HG03571 (cell line): ENCODE data around the gene DCDC2C.
"Not testable (repeated sequence)": the region's sequence is repeated elsewhere in the genome, so short reads cannot be mapped to it uniquely, and the experiment has no call there.

Experiments used
- ATAC-seq: cut with Tn5 transposase; IDR thresholded peaks from one replicate; pipeline ENCODE4 v1.9.1; 2021; ENCODE audit not compliant: unreplicated experiment

The DCDC2C gene, protein sequence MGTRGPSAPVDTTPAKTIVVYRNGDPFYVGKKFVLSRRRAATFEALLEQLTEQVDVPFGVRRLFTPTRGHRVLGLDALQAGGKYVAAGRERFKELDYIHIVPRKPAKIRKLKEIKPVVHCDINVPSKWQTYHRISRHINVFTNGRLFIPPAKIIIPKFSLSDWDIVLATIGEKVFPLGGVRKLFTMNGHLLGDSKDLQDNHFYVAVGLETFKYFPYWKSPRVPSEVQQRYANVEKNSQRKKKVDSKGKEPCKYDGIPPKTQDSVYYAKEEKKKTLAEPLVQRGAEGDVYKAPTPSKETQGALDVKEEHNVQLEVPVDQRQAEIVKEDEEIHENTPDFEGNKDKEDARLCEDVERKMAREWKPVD

DNA sequence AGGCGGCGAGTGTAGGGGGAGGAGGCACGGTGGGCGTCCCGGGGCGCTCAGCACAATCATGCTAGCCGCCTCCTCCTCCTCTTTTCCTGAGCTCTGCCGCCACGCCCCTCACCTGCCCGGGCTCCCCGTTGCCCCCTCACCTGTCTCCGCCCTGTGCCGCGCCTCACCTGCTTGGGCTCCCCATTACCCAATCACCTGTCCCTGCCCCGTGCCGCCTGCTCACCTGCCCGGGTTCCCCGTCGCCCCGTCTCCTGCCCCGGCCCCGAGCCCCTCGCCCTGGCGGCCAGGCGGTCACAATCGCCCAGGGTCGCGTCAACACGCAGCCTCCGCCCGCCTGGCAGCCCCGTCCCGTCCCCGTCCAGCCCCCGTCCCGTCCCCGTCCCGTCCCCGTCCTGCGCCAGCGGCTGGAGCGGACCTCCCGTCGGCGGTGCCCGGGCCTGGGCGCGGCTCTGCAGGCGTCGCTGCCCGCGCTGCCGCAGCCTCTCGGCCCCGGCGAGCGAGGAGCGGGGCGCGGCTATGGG is at the start of gene DCDC2C:
Gene DCDC2C, plus strand, starts transcription at position 340 of the 521 bp plus-strand sequence. Its CDS starts 177 bp downstream, at position 517.
- no peak for ATAC-seq

DNA sequence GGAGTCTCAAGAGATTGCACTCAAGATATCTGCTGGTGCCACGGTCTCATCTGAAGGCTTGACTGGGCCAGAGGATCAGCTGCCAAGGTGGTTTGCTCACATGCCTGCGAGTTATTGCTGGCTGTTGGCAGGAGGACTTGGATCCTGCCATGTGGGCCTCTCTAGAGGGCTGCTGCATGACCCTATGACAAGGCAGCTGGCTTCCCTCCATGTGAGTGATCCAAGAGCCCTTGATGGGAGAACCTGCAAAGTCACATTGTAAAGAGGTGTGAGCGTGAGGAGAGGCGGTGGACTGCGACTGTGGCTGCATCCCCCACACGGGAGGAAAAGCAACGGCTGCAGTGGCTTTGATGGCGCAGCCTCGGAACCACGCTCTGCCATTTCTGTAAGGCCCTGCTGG is 49.4 kb upstream of the DCDC2C start:
- ATAC-seq, result no peak

DNA sequence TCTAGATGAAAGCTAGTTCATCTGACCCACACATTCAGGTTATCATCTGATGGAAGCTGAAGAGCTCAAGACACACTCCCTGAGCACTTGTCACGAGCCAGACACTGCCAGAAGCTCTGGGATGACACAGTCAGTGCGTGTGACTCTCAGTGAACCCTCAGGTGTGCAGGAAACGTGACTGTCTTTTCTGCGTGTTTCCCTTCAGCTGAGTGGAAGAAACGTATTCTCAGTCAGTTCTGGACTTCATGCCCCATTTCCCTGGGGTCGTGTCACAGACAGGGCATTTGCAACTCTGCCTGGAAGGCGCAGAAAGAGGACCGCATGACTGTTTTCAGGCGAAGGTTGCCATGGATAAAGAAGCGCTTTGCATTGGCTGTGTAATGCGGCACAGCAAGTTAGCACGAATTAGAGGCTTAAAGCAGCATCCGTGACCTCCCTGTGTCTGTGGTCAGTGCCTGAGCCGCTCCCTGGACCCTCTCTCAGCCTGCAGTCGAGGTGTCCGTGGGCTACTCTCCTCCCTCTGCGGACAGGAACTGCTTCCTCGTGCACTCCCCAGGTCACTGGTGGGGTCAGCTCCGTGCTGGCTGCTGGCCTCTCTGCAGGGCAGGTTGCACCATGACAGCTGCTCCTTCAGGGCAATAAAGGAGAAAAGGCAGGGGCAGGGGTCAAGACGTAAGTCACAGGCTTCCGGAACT is 48.7 kb upstream of the DCDC2C start:
- ATAC-seq, result no peak

DNA sequence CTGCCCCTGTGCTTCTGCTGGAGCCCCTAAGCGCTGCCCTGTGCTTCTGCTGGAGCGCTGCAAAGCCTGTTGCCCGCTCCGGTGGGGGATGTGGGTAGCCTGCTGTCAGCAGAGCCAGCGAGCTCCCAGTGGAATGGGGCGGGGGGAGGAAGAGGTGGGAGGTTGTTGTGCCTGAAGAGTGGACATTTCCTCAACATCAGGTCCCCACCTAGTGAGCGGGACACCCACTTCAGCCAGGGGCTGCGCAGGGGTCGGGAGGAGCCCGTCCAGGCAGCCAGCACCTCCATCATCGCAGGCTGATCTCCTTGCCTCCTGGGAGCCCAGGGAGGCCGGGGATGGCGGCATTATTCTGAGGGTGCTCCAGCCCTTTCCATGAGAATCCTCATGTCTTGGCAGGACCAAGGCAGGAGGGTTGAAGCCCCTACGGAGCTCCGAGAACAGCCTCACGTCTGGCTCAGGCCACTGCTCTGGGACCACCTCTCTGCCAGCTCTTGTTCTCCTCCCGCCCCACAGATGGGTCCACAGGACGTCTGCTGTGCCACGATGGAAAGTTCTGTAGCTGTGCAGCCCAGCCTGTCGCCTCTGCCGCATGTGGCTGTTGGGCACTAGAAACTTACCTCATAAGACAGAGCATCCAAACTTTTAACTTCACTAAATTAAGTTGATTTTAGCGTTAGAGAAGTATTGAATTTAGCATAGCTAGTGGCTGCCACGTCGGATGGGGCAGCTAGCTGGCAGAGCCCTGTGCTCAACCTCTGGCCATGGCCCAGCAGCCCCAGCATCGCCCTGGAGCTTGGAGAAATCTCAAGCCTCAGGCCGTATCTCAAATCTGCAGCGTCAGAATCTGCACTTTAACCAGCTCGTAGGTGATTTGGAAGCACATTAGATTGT is 47.3 kb upstream of the DCDC2C start:
- no peak for ATAC-seq

DNA sequence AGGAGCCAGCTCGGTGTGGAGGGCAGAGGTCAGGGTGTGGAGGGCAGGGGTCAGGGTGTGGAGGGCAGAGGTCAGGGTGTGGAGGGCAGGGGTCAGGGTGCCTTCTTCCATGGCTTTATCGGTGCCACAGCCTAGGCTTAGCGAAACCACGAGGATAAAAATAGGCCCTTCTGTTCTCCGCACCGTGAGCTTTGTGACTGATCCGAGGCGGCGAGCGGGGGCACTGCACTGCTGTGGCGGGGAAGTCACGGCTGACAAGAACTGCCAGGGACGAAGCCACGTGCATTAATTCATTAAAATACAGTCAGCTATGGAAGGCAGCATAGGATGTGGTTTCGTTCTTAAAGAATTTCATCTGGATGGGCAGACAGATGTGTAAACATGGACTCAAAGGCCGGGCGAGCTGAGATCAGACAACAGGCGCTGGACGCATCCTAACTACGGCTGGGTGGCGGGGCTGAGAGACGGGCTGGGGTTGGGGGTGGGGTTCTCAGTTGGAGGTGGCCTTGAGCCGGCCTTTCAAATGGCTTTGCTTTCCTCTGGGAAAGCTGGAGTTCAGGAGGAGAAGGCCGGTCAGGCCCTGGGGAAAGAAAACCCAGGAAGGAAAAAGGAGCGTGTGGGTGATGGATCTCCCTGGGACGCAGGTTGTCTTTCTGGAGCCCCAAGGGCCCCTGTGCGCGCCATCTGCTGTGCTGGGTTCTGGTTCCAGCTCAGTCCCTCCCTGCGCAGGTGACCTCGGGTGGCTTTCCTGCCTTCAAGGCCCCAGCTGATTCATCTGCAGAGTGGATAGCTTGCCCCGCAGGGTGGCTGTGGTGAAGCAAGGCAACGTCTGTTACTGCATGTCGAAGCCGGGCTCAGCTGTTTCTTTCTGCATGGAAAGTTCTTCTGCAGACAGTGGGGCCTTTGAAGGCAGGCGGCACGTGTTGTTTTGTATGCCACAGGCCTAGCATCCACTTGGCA is 46.3 kb upstream of the DCDC2C start:
- no peak for ATAC-seq

DNA sequence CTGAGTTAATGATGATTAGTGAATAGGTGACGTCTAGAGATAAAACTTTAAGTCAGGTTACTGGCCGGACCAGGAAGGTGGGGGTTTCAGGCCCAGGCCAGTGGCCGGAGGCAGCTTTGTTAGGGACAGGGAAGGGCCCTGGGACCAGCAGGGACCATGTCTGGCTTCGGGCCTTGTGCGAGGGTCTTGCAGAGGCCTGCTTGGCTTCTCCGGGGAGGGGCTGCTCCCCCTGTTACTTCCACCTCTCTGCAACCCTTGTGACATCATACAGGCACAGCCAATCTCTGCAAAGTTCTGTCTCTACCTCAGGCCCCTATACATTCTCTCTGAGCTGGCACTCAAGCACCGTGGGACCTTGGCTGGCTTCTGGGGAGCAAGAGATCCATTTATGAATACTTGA is 45.5 kb upstream of the DCDC2C start, which contains the start of gene ALLC:
Gene ALLC, plus strand, starts transcription at position 320 of the 400 bp plus-strand sequence. CDS start 12,958 bp downstream, outside the sequence.
- no peak for ATAC-seq

DNA sequence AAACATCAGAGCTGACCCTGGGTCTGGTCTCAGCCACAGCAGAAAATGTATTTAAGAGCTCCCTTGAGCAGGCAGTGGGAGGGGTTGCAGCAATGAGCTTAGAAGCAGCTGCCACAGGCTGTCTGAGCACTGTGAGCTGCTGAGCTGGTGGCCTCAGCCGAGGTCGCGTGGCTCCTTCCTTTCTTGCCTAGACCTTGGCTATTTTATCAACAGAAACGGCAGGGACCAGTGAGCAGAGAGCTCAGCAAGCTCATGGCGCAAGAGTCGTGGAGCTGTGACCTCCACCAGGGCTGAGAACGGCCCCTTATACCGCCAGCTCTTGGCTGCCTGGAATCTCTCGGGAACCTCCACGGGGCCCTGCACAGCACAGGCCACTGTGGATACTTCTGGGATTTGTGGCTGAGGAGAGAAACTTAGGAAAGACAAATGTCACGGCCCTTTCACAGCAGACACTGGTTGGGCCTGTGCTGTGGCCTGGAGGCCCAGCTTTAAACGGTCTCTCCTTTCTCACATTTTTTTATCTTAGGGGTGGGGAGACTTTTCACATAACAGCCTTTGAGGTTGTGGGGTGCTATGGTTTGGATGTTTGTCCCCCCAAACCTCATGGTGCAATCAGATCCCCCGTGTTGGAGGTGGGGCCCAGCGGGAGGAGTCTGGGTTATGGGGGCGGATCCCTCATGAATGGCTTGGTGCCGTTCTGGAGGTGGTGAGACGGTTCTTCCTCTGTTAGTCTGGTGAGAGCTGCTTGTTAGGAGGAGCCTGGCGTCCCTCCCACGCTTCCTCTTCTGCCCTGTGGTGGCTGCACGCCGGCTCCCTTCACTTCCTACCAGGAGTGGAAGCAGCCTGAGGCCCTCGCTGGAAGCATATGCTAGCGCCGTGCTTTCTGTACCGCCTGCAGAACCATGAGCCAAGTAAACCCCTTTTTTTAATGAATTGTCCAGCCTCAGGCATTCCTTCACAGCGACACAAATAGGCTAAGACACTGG is 43.6 kb upstream of the DCDC2C start:
- ATAC-seq, result no peak

DNA sequence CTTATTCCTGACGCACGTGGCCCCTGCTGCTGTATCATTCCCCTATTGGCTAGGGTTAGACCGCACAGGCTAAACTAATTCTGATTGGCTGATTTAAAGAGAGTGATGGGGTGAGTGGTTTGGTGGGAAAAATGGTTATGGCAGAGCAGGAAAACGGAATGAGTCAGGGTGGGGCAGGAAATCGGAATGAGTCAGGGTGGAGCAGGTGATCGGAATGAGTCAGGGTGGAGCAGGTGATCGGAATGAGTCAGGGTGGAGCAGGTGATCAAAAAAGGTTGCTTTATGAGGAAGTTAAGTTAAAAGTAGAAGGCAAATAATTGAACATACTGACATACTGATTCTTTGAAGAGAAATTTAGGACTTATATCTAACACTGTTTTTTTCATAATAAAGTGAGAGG is 42.7 kb upstream of the DCDC2C start:
- ATAC-seq, result not testable (repeated sequence)

DNA sequence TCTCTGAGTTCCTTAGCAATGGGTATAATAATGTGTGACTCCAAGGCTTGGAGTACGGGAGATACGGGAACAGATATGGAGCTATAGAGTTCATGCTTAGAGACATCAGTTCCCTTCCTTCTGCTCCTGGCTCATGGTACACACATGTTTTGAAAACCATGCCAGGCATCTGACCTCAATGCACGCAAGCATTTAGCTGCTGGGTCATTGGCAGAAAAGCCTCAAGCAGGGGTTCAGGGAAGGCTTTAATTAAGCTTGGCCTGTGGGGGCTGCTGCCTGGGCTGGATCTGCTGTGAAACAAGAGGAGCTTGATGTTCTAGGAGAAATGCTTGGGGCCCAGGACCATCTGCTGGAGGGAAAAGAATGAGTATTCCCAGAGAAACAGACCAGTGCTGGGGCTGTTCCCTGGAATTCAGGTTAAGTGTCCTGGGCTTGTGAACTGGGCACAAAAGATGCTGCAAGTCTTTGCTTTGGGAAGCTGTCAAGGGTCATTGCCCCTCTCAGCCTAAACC is 42.2 kb upstream of the DCDC2C start:
- ATAC-seq, result no peak

DNA sequence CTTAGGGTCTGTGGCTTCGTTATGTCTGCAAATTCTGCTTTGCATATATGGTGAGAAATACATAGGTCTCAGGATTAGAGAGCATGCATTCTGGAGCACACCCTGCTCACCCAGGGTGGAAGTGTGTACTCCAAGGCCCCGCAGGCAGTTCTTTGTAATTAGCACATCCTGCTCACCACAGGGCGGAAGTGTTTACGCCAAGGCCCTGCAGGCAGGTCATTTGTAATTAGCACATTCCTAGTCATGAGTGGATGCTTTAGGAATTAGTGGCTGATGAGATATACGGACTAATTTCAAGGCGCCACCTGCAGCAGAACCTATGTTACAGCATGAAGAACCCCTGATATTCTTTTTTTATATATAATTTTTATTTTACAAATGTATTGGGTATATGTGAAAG is 41.1 kb upstream of the DCDC2C start:
- no peak for ATAC-seq

DNA sequence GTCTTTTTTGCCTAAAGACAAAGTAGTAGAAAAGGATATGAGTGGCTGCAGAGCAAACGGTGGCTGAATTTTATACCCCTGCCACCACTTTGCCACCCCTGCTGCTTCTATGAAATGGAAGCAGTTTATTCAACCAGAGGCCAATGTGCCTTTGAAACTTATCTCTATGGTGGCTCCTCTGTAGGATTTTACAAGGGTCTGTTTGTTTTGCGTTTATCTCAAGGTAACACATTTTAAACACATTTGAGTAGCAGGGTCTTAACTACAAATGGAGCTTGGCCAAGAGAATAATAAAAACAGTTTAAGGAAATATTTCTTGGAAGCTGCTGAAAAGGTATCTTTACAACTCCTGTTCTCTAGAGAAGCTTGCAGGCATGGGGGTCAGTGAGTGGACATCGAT is 39.3 kb upstream of the DCDC2C start:
- ATAC-seq, result no peak

DNA sequence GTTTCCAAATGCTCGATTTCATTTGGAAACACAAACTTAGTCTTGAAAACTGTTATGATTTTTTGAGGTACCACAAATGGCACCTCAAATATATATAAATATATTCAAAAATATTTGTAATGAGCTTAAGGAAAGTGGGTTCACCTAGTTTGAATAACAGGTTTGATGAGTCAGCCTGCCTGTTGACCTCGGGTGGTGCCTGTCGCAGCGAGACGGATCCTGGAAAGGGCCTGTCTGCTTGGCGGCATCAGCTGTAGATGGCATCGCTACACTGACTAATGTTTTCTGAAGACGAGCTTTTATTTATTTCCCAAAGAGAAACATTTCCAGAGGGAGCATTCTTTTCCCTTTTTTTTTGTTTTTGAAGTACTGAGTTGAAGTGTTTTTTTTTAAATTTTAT is 38.5 kb upstream of the DCDC2C start:
- no peak for ATAC-seq

DNA sequence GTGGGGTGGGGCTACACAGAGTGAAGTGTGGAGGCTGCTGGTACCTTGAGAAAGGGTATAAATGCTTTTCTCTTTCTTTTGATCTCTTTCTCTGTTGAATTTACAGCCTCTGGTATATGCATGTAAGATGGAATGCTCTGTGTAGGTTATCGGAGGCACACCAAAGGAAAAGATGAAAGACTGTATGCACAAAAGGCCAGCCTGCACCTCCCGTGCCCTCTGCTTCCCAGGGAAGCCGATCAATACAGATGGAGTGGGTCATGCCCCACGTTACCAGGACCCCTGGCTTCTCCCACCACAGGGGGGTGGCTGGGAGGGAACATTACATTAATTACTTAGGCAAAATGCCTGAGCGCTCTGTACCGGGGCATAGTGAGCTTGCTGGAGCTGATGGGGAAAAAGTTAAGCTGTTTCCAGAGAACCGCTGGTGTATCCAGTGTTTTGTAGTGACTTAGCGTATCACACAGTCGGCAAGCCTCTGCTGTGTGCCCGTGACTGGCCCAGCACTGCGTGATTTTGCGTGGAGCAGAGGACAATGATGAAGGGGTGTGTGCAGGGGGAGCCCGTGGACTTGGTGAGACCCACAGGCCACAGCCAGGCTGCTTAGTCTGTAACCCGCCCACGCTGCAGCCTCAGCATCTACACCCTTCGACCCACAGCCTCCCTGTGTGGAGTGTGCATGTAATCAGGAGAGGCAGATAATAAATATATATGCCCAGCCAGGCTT is 37.3 kb upstream of the DCDC2C start:
- no peak for ATAC-seq

DNA sequence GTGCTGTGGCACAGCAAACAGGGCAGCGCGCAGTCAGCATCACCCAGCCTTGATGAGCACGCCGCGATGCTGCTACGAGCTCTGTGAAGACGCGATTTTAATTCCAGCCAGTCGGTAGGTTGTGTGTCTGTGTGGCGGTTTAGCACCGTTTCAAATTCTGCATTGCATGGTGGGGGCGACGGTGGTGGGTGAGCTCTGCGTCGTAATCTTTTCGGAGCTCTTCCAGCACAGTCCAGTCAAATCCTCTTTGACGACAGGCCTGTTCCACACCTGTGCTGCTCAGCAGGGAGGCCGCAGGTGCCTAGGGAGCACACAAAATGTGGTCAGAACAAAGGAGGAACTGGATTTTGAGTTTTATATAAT is 36.8 kb upstream of the DCDC2C start:
- ATAC-seq, result no peak

DNA sequence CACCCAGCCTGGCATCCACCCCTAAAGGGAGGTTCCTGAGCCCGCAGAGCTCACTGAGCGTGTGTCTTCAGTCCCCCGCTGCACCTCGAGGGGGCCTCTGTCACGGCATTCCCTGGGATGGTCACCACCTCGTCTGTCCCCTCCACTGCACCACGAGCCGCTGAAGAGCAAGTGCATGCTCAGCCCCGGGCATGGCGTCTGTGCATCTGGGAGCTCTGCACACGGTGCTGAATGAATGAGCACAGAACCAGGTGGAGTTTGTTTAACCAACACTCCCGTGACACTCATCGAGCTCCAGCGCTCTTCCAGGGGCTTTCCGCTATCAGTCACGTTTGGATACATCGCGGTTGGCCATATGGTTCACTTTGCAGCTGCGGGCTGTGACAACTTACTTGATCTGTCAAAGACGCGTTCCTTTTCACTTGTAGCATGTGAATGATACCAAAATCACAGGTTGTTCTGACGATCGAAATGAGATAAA is 36.2 kb upstream of the DCDC2C start:
- no peak for ATAC-seq

DNA sequence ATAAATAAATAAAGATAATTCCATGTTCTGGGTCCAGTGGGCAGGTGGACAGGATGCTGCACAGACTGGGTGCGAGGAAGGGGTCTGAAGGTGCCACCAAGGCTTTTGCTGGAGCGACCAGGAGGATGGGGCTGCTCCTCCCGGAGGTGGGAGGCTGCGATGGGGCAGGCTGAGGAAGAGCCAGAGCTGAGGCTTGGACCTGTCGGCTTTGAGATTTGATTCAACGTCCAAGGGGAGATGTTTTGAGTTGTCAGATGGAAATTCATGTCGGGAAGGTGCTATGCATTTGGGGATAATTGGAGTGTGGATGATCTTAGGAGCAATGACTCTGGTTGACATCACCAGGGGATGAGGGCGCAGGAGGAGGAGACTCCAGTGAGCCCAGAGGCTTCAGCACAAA is 33.7 kb upstream of the DCDC2C start:
- ATAC-seq, result no peak

DNA sequence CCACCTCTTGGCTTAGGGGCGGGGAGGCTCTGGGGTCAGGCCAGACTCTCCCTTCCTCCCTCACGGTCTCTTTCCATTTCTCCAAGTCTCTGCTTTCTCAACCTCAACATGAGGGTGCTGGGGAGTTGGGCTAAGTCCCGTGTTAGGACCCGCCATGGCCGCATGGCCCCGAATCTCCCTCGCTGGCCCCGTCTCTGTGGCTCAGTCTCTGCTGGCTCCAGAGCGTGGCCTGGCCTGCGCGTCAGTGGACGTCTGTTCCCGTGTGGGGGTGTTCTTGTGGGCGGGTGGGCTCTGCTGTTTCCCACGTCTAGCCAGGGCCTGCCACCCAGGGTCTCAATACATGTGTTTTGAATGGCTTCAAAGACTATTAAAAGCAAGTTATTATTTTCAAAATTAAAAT is 33.0 kb upstream of the DCDC2C start:
- no peak for ATAC-seq

DNA sequence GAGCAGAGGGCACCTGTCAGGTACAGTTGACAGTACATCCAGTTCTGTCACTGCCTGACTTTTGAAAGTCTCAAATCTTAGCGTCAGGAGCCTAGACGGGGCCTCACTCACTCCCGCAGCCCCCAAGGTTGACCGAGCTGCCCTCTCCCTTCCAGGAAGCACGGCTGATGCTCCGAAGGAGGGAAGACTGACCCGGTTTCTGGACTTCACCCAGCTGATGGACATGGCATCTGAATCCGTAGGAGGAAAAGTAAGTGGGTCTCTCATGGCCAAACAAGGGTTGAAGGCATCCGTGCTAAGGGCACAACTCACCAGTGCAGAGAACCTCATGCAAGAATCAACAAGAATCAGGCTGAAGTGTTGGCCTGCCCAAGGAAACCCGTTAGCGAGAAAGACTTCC is 32.4 kb upstream of the DCDC2C start:
- ATAC-seq, result no peak
